HEK293 (cell line): ENCODE data around the gene THBD.

ENCODE experiments used
- CTCF ChIA-PET: fragments of 350-600 bp; formaldehyde crosslinking; extraction: SDS; loops from one replicate; lab custom pipeline; 2021; ENCODE audit warnings: antibody characterized with exemption; lab: Yijun Ruan, JAX
- POLR2A ChIA-PET: fragments of 300-600 bp; formaldehyde crosslinking; extraction: SDS; loops from one replicate; lab custom pipeline; 2020; ENCODE audit warnings: antibody characterized with exemption, inconsistent platforms; lab: Yijun Ruan, JAX
- H3K27ac ChIP-seq: fragments of 200-500 bp; sonication (Bioruptor generic); 2 replicates; pipeline ENCODE4 v1.5.1; 2014; ENCODE audit warnings: low read depth, low read length, control low read depth, inconsistent platforms; ENCODE audit errors: extremely low read depth
- H3K36me3 ChIP-seq, 2 experiments: fragments of 200-500 bp in 1 of 2; sonication (Bioruptor generic) in 1 of 2; 1 replicate in 1 of 2; 2 replicates in 1 of 2; pipeline ENCODE4 v1.5.1; 2014 to 2017; ENCODE audit warnings: inconsistent platforms in 2 of 2, low read length in 2 of 2; ENCODE audit not compliant: control insufficient read depth in 2 of 2, insufficient read depth in 1 of 2
- H3K4me1 ChIP-seq: fragments of 200-500 bp; sonication (Bioruptor generic); 2 replicates; pipeline ENCODE4 v1.5.1; 2014; ENCODE audit warnings: mild to moderate bottlenecking, low read length, inconsistent platforms; ENCODE audit not compliant: control insufficient read depth, insufficient read depth
- H3K4me3 ChIP-seq: 2 replicates; pipeline ENCODE4 v1.5.1; 2011; ENCODE audit warnings: low read depth, mild to moderate bottlenecking, control low read depth, low read length, moderate library complexity
- H3K9me3 ChIP-seq: fragments of 200-500 bp; sonication (Bioruptor generic); 2 replicates; pipeline ENCODE4 v1.5.1; 2014; ENCODE audit warnings: low read depth, low read length, inconsistent platforms; ENCODE audit not compliant: control insufficient read depth, insufficient read depth
- HOXA7 ChIP-seq: sonication (generic); formaldehyde crosslinking; IDR thresholded peaks from 2 replicates; pipeline ENCODE4 v1.8.1; 2022; ENCODE audit warnings: missing genetic modification reagents, borderline replicate concordance
- KLF7 ChIP-seq: fragments of 450-650 bp; formaldehyde crosslinking; IDR thresholded peaks from 2 replicates; pipeline ENCODE4 v1.5.1; 2016; ENCODE audit warnings: missing biosample characterization, missing genetic modification characterization, borderline replicate concordance
- YY2 ChIP-seq: fragments of 450-650 bp; formaldehyde crosslinking; IDR thresholded peaks from 2 replicates; pipeline ENCODE4 v1.5.1; 2016; ENCODE audit warnings: missing biosample characterization, missing genetic modification characterization
- ZBTB20 ChIP-seq: fragments of 450-650 bp; formaldehyde crosslinking; IDR thresholded peaks from 2 replicates; pipeline ENCODE4 v1.5.1; 2016; ENCODE audit warnings: missing biosample characterization, missing genetic modification characterization
- ZBTB49 ChIP-seq: fragments of 450-650 bp; formaldehyde crosslinking; IDR thresholded peaks from 2 replicates; pipeline ENCODE4 v1.5.1; 2016; ENCODE audit warnings: missing biosample characterization, missing genetic modification characterization, low read depth
- ZNF114 ChIP-seq: fragments of 450-650 bp; formaldehyde crosslinking; IDR thresholded peaks from 2 replicates; pipeline ENCODE4 v1.5.0; 2017; ENCODE audit warnings: missing biosample characterization, missing genetic modification characterization
- ZNF138 ChIP-seq: fragments of 450-650 bp; formaldehyde crosslinking; IDR thresholded peaks from 2 replicates; pipeline ENCODE4 v1.5.1; 2016; ENCODE audit warnings: missing biosample characterization, missing genetic modification characterization, borderline replicate concordance
- ZNF324 ChIP-seq: fragments of 450-650 bp; formaldehyde crosslinking; IDR thresholded peaks from 2 replicates; pipeline ENCODE4 v1.5.1; 2016; ENCODE audit warnings: missing biosample characterization, missing genetic modification characterization
- ZNF341 ChIP-seq: fragments of 450-650 bp; formaldehyde crosslinking; IDR thresholded peaks from 2 replicates; pipeline ENCODE4; 2016; ENCODE audit warnings: low read depth, missing biosample characterization, missing genetic modification characterization
- ZNF398 ChIP-seq: fragments of 450-650 bp; formaldehyde crosslinking; IDR thresholded peaks from 2 replicates; pipeline ENCODE4 v1.5.1; 2017; ENCODE audit warnings: missing biosample characterization, missing genetic modification characterization
- ZNF513 ChIP-seq: fragments of 450-650 bp; IDR thresholded peaks from 2 replicates; pipeline ENCODE4 v1.5.1; 2018; ENCODE audit warnings: missing biosample characterization, missing genetic modification characterization
- ZNF548 ChIP-seq: fragments of 450-650 bp; formaldehyde crosslinking; IDR thresholded peaks from 2 replicates; pipeline ENCODE4 v1.5.1; 2016; ENCODE audit warnings: missing biosample characterization, missing genetic modification characterization
- ZNF623 ChIP-seq: fragments of 450-650 bp; formaldehyde crosslinking; IDR thresholded peaks from 2 replicates; pipeline ENCODE4 v1.5.1; 2016; ENCODE audit warnings: missing biosample characterization, missing genetic modification characterization
- ZNF664 ChIP-seq: fragments of 450-650 bp; formaldehyde crosslinking; IDR thresholded peaks from 2 replicates; pipeline ENCODE4 v1.5.1; 2016; ENCODE audit warnings: missing biosample characterization, missing genetic modification characterization
- ZNF76 ChIP-seq: fragments of 450-650 bp; formaldehyde crosslinking; IDR thresholded peaks from 2 replicates; pipeline ENCODE4; 2016; ENCODE audit warnings: low read depth, missing biosample characterization, missing genetic modification characterization, borderline replicate concordance
- TF ChIP-seq, protein P1 (sequence below): fragments of 450-650 bp; formaldehyde crosslinking; IDR thresholded peaks from 2 replicates; pipeline ENCODE4 v1.5.1; 2017; ENCODE audit warnings: missing biosample characterization, mild to moderate bottlenecking, missing genetic modification characterization, moderate library complexity
- TF ChIP-seq, protein P2 (sequence below): fragments of 450-650 bp; formaldehyde crosslinking; IDR thresholded peaks from 2 replicates; pipeline ENCODE4 v1.5.1; 2016; ENCODE audit warnings: missing biosample characterization, missing genetic modification characterization
- TF ChIP-seq, protein P3 (sequence below): fragments of 450-650 bp; formaldehyde crosslinking; IDR thresholded peaks from 2 replicates; pipeline ENCODE4 v1.5.1; 2016; ENCODE audit warnings: missing biosample characterization, missing genetic modification characterization

THBD gene

GRCh38 chr20:23094213-23094896, 44.9 kb upstream of the THBD start (continued):
- TF ChIP-seq, protein P1, sequence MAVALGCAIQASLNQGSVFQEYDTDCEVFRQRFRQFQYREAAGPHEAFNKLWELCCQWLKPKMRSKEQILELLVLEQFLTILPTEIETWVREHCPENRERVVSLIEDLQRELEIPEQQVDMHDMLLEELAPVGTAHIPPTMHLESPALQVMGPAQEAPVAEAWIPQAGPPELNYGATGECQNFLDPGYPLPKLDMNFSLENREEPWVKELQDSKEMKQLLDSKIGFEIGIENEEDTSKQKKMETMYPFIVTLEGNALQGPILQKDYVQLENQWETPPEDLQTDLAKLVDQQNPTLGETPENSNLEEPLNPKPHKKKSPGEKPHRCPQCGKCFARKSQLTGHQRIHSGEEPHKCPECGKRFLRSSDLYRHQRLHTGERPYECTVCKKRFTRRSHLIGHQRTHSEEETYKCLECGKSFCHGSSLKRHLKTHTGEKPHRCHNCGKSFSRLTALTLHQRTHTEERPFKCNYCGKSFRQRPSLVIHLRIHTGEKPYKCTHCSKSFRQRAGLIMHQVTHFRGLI = no peak
- TF ChIP-seq ZNF324 (tag by site-specific recombination) (no peak), ZBTB49 (tag by site-specific recombination) (no peak), HOXA7 (CRISPR knock-in tag) (no peak)
- TF ChIP-seq, all 188 proteins: peak for 0

GRCh38 chr20:23093613-23094012, 44.1 kb upstream of the THBD start:
- POLR2A ChIA-PET = no interaction called here
- TF ChIP-seq ZNF341 (tag by site-specific recombination) (no peak), ZNF138 (no peak), ZBTB20 (no peak), ZNF114 (tag by site-specific recombination) (no peak), ZNF548 (tag by site-specific recombination) (no peak), ZNF623 (tag by site-specific recombination) (no peak), ZNF513 (tag by site-specific recombination) (no peak), YY2 (no peak), KLF7 (tag by site-specific recombination) (no peak), ZNF76 (no peak)
- TF ChIP-seq, all 188 proteins: peak for 0
- Histone ChIP-seq H3K9me3 (no peaks in the 10 kb centered on the region), H3K36me3 (no peaks in the 10 kb centered on the region), H3K4me3 (no peak overlapping the region), H3K27ac (no peak overlapping the region), H3K4me1 (peaks cover 7% of the 10 kb centered on the region; the same call in 1 of the 2 replicates)
- CTCF ChIA-PET = interaction anchor here (0.6 to 1.5 kb wide), 4 partner anchors 13 to 519 kb away, joined by 3 to 4 read pairs (median 3); no protein-coding TSS in a partner anchor

DNA sequence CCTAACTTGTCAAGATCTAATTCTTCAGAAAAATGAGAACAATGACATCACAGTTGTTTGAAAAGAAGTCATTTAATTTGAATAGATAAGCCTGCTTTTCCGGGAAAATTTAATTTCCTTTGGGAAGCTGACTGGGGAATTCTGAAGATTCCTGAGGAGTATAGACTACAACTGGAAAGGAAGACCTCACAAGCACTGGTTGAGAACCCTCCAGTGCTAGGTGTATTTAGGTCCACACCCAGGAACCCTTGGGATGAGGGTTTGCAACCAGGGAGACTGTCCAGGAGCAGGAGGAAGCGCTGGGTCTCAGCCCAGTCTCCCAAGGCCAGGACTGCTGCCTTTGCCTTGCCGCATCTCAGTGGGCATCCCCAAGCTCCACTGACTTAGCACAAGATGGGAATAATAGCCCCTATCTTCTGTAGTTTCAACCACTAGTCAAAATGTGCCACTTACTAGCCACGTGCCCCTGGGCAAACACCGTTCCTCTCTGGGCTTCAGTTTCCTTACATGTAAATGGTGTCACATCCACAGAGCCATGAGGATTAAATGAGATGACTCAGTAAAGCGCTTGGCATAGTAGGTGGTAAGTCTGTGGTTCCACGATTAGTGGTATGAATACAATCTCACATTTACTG, 43.5 kb upstream of the THBD start:
- ChIA-PET CTCF (interaction anchor here (0.6 kb wide), 2 partner anchors 362 to 518 kb away, joined by 3 to 4 read pairs; no protein-coding TSS in a partner anchor), POLR2A (no interaction called here)
- peaks cover 7% of the 10 kb centered on the region; the same call in 1 of the 2 replicates for H3K4me1 ChIP-seq
- H3K27ac ChIP-seq = no peak overlapping the region
- H3K4me3 ChIP-seq = no peak overlapping the region
- H3K9me3 ChIP-seq = no peaks in the 10 kb centered on the region
- no peaks in the 10 kb centered on the region for H3K36me3 ChIP-seq
- TF ChIP-seq, protein P2, sequence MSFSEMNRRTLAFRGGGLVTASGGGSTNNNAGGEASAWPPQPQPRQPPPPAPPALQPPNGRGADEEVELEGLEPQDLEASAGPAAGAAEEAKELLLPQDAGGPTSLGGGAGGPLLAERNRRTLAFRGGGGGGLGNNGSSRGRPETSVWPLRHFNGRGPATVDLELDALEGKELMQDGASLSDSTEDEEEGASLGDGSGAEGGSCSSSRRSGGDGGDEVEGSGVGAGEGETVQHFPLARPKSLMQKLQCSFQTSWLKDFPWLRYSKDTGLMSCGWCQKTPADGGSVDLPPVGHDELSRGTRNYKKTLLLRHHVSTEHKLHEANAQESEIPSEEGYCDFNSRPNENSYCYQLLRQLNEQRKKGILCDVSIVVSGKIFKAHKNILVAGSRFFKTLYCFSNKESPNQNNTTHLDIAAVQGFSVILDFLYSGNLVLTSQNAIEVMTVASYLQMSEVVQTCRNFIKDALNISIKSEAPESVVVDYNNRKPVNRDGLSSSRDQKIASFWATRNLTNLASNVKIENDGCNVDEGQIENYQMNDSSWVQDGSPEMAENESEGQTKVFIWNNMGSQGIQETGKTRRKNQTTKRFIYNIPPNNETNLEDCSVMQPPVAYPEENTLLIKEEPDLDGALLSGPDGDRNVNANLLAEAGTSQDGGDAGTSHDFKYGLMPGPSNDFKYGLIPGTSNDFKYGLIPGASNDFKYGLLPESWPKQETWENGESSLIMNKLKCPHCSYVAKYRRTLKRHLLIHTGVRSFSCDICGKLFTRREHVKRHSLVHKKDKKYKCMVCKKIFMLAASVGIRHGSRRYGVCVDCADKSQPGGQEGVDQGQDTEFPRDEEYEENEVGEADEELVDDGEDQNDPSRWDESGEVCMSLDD (tag by site-specific recombination) = no peak
- TF ChIP-seq, protein P3, sequence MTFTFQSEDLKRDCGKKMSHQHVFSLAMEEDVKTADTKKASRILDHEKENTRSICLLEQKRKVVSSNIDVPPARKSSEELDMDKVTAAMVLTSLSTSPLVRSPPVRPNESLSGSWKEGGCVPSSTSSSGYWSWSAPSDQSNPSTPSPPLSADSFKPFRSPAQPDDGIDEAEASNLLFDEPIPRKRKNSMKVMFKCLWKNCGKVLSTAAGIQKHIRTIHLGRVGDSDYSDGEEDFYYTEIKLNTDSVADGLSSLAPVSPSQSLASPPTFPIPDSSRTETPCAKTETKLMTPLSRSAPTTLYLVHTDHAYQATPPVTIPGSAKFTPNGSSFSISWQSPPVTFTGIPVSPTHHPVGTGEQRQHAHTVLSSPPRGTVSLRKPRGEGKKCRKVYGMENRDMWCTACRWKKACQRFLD = no peak
- TF ChIP-seq ZNF398 (tag by site-specific recombination) (no peak), ZNF664 (tag by site-specific recombination) (0 out of 2 replicates have a peak, but pooled peaks have one; percentile 9)
